Progenitor cell of endocrine pancreas (in vitro differentiated cells): Measurements from ENCODE around the gene FOCAD. TPM values are rescaled to one million over a fixed set of nuclear protein-coding genes. Genes with fewer than 3 reads are reported as not detected.

Experiments used
- DNase-seq: peaks from one replicate; pipeline ENCODE4 v3.0.0; 2021; ENCODE audit warnings: low spot score; ENCODE audit not compliant: unreplicated experiment
- H3K27ac Mint-ChIP-seq: 2 replicates; pipeline ENCODE4 v1.8.0; 2021; ENCODE audit warnings: mild to moderate bottlenecking, moderate library complexity, mixed read lengths
- H3K27me3 Mint-ChIP-seq: 2 replicates; pipeline ENCODE4 v1.8.0; 2021; ENCODE audit warnings: mixed read lengths
- H3K36me3 Mint-ChIP-seq: 2 replicates; pipeline ENCODE4 v1.8.0; 2022; ENCODE audit warnings: mixed read lengths; ENCODE audit not compliant: insufficient read depth
- H3K4me1 Mint-ChIP-seq: 2 replicates; pipeline ENCODE4 v1.8.0; 2021; ENCODE audit warnings: low read depth, mixed read lengths
- H3K4me3 Mint-ChIP-seq: 2 replicates; pipeline ENCODE4 v1.8.0; 2021; ENCODE audit warnings: low read depth, mild to moderate bottlenecking, moderate library complexity, mixed read lengths
- H3K9me3 Mint-ChIP-seq: 2 replicates; pipeline ENCODE4 v1.8.0; 2021; ENCODE audit warnings: low read depth, mixed read lengths
- long read RNA-seq: library from polyadenylated mRNA; unstranded; transcript quantifications from one replicate; pipeline ENCODE4 v2.0.0, GENCODE V29; 2020
- total RNA-seq: library from RNA; stranded (reverse); gene quantifications from 2 replicates; pipeline ENCODE4 v1.2.1, GENCODE V29; 2021
- TF ChIP-seq, protein P1 (sequence below): fragments of 200-600 bp; sonication (generic); IDR thresholded peaks from one replicate; pipeline ENCODE4 v1.5.0; 2021; ENCODE audit warnings: antibody characterized with exemption, mild to moderate bottlenecking; ENCODE audit not compliant: unreplicated experiment

FOCAD gene, protein sequence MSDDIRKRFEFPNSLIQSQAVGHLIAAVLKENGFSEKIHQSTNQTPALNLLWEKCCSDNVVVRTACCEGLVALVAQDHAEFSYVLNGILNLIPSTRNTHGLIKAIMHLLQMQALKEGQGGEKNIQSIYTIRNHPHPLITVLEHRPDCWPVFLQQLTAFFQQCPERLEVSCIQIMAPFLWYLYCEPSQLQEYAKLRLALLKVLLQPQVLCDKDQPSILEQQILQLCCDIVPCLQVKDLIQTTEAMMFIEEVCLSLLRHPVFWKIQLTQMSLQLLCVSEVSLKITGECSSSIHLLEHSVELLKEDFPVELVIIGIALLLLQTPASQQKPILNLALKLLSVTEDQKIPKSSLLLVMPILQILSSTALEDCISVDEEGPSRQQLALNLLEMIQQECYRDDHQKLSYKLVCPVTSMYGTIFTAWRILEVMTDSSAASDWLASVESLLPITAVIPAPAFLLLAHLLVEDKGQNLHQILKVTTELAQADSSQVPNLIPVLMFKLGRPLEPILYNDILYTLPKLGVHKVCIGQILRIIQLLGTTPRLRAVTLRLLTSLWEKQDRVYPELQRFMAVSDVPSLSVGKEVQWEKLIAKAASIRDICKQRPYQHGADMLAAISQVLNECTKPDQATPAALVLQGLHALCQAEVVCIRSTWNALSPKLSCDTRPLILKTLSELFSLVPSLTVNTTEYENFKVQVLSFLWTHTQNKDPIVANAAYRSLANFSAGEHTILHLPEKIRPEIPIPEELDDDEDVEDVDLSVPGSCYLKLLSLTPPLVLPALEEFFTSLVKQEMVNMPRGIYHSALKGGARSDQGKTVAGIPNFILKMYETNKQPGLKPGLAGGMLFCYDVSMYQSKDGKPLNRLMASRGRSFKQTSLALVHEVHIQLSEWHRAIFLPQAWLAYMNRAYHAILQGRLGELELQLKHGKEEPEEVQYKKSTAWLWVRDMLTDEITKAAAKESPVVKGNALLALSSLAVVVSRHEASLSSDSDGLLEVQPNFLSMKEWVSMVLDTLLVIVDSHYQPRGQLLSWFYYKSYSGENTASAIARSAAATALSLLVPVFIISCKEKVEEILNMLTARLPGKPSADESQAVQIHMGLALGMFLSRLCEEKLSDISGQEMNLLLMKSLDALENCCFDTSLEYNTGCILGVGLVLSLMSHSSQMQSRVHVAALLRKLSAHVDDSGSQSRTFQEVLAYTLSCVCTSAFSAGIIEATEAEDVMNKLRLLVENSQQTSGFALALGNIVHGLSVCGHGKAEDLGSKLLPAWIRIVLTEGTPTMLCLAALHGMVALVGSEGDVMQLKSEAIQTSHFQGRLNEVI (N-terminal part only)
- total RNA-seq = 65.6 and 68.2 TPM in 2 replicates
- long read RNA-seq, partial matches to known transcripts = 44 of 62 reads
- long read RNA-seq, other reads (novel, unspliced or antisense) = 18 of 62 reads

DNA sequence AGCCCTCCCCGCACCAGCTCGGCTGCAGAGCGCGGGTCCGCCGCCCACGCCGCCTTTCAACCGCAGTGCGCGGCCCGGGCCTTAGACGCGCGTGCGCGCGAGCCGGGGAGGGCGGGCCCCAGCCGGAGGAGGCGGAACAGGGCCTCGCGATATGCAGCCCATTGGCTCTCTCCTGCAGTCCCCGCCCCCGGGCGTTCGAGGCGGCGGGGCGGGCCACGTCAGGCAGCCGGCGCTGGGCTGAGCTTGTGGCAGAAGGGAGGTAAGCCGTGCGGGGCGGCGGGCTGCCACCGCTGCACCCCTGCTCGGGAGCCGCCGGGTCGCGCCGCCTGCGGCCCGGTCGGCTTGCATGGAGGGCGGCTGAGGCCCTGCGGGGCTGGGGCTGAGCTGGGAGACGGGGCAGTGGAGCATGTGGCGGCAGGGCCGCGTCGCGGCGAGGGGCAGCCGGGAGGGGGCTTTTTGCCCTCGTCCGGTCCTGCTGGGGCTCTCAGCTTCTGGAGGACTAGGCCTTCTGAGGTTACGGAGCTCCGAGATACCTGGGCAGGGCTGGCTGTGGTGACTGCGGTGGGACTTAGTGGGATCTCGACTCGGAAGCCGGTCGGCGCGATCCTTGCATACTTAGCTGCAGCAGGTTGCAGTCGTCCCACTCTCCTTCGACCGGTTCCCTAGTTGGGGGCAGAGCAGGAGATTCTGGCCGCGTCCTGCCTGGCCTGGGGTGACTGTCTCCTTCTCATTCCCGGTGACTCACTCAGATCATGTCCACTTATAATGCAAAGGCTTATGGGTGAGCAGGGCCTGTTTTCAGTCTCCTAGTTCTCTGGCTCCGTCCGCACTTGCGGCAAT is at the start of gene FOCAD:
FOCAD (plus strand) TSS at position 225 of the 840 bp plus-strand sequence. CDS start 31,095 bp downstream, outside the sequence.
- TF ChIP-seq, protein P1, sequence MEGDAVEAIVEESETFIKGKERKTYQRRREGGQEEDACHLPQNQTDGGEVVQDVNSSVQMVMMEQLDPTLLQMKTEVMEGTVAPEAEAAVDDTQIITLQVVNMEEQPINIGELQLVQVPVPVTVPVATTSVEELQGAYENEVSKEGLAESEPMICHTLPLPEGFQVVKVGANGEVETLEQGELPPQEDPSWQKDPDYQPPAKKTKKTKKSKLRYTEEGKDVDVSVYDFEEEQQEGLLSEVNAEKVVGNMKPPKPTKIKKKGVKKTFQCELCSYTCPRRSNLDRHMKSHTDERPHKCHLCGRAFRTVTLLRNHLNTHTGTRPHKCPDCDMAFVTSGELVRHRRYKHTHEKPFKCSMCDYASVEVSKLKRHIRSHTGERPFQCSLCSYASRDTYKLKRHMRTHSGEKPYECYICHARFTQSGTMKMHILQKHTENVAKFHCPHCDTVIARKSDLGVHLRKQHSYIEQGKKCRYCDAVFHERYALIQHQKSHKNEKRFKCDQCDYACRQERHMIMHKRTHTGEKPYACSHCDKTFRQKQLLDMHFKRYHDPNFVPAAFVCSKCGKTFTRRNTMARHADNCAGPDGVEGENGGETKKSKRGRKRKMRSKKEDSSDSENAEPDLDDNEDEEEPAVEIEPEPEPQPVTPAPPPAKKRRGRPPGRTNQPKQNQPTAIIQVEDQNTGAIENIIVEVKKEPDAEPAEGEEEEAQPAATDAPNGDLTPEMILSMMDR = no peak
- H3K9me3 Mint-ChIP-seq = no peaks in the 10 kb centered on the region
- H3K27me3 Mint-ChIP-seq = no peaks in the 10 kb centered on the region
- peak within 1 kb of the TSS; percentile 91 for H3K27ac Mint-ChIP-seq
- H3K4me1 Mint-ChIP-seq = peaks cover 13% of the 10 kb centered on the region
- peak within 1 kb of the TSS; percentile 84 for H3K4me3 Mint-ChIP-seq
- H3K36me3 Mint-ChIP-seq = no peaks in the 10 kb centered on the region
- DNase-seq = peak; percentile 95

DNA sequence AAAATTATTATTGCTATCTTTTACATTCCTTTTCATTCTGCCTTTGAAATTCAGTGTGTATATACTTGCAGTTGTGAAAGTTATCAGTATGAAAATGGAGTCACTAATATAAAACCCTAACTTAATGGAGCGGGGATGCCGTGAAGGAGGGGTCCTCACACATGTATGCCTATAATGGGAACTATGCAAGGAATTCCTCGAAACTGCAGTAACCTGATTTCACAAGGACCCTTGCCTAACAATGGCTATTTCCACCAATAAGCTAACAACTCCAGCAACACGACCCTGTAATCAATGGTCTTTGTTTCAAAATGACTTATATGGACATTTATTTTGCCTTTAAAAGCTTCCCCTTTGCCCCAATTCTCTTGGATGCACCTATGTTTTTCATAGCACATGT is 49.2 kb upstream of the FOCAD start:
- DNase-seq = no peak
- Mint-ChIP-seq H3K4me1 (no peaks in the 10 kb centered on the region), H3K36me3 (no peaks in the 10 kb centered on the region), H3K27me3 (no peaks in the 10 kb centered on the region), H3K4me3 (no peak overlapping the region), H3K27ac (no peak overlapping the region), H3K9me3 (no peaks in the 10 kb centered on the region)
- TF ChIP-seq, protein P1 = no peak

DNA sequence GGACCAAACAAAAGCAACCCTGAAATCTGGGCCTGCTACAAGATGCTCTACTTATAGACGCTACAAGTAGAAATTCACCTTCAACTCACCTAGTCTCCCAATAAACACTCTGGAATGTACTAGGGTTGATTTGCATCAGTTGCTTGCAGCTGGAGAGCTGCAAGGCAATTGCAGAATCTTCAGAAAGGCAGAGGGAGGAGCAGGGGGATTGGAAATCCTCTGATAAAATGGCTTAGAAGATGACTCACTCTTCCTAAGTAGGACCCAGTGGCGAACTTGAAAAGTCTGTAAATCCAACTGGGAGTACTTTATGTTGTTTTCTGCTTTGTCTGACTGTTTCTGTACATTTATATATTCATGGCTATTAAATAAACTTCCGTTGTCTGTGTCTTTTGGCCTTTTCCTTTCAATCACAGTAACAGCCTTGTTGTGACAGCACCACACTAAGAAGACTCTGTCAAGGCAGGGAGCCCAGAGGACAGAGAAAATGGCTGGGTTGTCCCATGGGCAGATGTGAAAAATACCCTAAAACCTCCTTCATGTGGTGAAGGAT is 47.1 kb upstream of the FOCAD start:
- H3K27me3 Mint-ChIP-seq = no peaks in the 10 kb centered on the region
- no peaks in the 10 kb centered on the region for H3K4me1 Mint-ChIP-seq
- DNase-seq = no peak
- no peak overlapping the region for H3K4me3 Mint-ChIP-seq
- H3K9me3 Mint-ChIP-seq = no peaks in the 10 kb centered on the region
- no peaks in the 10 kb centered on the region for H3K36me3 Mint-ChIP-seq
- TF ChIP-seq, protein P1 = no peak
- H3K27ac Mint-ChIP-seq = no peak overlapping the region

DNA sequence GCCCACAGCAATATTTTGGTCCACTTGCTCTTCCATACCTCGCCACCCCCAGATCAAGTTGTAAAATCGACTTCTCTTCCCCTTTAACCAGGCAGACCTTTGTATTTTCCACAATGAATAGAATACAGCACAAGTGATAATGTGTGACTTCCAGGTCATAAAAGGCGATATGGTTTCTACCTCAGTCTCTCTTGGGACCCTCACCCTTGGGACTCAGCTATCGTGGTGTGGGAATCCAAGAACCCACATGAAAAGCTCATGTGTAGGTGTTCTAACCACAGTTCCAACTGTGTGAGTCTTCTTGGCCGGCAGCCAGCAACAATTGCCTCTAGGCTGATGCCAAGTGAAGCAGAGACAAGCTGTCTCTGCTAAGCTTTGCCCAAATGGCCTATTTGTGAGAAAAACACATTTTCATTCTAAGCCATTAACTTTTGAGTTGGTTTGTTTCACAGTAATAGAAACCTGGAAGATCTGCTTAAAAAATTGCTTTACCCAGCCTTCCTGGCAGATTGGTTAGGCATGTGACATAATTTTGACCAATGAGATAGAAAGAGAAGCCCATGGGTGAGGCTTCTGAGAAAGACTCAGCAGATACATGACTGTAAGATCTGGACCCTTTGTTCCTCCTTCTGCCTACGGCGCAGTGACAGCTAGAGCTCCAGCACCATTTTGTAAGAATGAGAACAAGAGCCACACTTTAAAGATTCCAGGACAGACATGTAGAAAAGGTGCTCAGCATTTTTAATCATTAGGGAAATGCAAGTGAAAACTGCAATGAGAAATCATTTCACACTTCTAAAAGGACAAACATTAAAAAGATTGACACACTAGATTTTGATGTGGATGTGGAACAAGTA is 43.5 kb upstream of the FOCAD start:
- Mint-ChIP-seq H3K4me1 (no peaks in the 10 kb centered on the region), H3K9me3 (no peaks in the 10 kb centered on the region), H3K27me3 (peaks cover 3% of the 10 kb centered on the region), H3K36me3 (no peaks in the 10 kb centered on the region), H3K27ac (no peak overlapping the region), H3K4me3 (no peak overlapping the region)
- TF ChIP-seq, protein P1 = no peak
- no peak for DNase-seq
